Neural progenitor cell (in vitro differentiated cells): ENCODE data around the gene EPHX1. TPM values are rescaled to one million over a fixed set of nuclear protein-coding genes. Genes with fewer than 3 reads are reported as not detected.

Source experiments
- DNase-seq: peaks from one replicate; pipeline ENCODE4 v3.0.0-alpha.2; 2016; ENCODE audit warnings: low spot score
- H2AFZ ChIP-seq: fragments of 200-600 bp; sonication (generic); replicated peaks from 2 replicates; pipeline ENCODE4 v1.6.1; 2016; ENCODE audit warnings: antibody characterized with exemption
- H3F3A ChIP-seq: fragments of 200-600 bp; sonication (generic); 2 replicates; pipeline ENCODE4 v1.6.1; 2016; ENCODE audit warnings: antibody characterized with exemption, low read depth
- H3K27ac ChIP-seq: fragments of 200-600 bp; sonication (generic); 2 replicates; pipeline ENCODE4 v1.5.1; 2016; ENCODE audit warnings: mild to moderate bottlenecking
- H3K27me3 ChIP-seq: fragments of 200-600 bp; sonication (generic); 2 replicates; pipeline ENCODE4 v1.6.1; 2016; ENCODE audit warnings: mild to moderate bottlenecking, moderate library complexity
- H3K36me3 ChIP-seq: fragments of 200-600 bp; sonication (generic); 2 replicates; pipeline ENCODE4 v1.5.1; 2016
- H3K4me1 ChIP-seq: fragments of 200-600 bp; sonication (generic); 2 replicates; pipeline ENCODE4 v1.6.1; 2016; ENCODE audit warnings: mixed run types
- H3K4me2 ChIP-seq: fragments of 200-600 bp; sonication (generic); 2 replicates; pipeline ENCODE4 v1.6.1; 2016
- H3K4me3 ChIP-seq: fragments of 200-600 bp; sonication (generic); 2 replicates; pipeline ENCODE4 v1.5.1; 2016
- H3K79me2 ChIP-seq: fragments of 200-600 bp; sonication (generic); 2 replicates; pipeline ENCODE4 v1.6.1; 2016; ENCODE audit warnings: low read depth
- H3K9ac ChIP-seq: fragments of 200-600 bp; sonication (generic); 2 replicates; pipeline ENCODE4 v1.6.1; 2016
- H3K9me3 ChIP-seq: fragments of 200-600 bp; sonication (generic); 2 replicates; pipeline ENCODE4 v1.5.1; 2016; ENCODE audit warnings: low read depth
- H4K20me1 ChIP-seq: fragments of 200-600 bp; sonication (generic); 2 replicates; pipeline ENCODE4 v1.6.1; 2016; ENCODE audit warnings: low read depth
- H3K27ac Mint-ChIP-seq: 3 replicates; pipeline ENCODE4 v1.8.0; 2021; ENCODE audit warnings: mixed read lengths
- H3K27me3 Mint-ChIP-seq: 2 replicates; pipeline ENCODE4 v1.8.0; 2022; ENCODE audit warnings: low read depth, mild to moderate bottlenecking, inconsistent platforms, moderate library complexity, mixed read lengths; ENCODE audit not compliant: insufficient read depth
- H3K36me3 Mint-ChIP-seq: 3 replicates; pipeline ENCODE4 v1.8.0; 2021; ENCODE audit warnings: mixed read lengths
- H3K4me1 Mint-ChIP-seq: 3 replicates; pipeline ENCODE4 v1.8.0; 2021; ENCODE audit warnings: mixed read lengths
- H3K4me3 Mint-ChIP-seq: 3 replicates; pipeline ENCODE4 v1.8.0; 2021; ENCODE audit warnings: mild to moderate bottlenecking, moderate library complexity, mixed read lengths
- H3K9me3 Mint-ChIP-seq: 3 replicates; pipeline ENCODE4 v1.8.0; 2020; ENCODE audit warnings: mixed read lengths
- CTCF ChIP-seq: fragments of 200-600 bp; sonication (generic); IDR thresholded peaks from 2 replicates; pipeline ENCODE4 v1.5.1; 2017; ENCODE audit warnings: antibody characterized with exemption, mild to moderate bottlenecking
- EZH2 ChIP-seq: fragments of 200-600 bp; sonication (generic); IDR thresholded peaks from 2 replicates; pipeline ENCODE4 v1.6.1; 2017; ENCODE audit warnings: antibody characterized with exemption, mild to moderate bottlenecking, moderate library complexity
- EZH2phosphoT487 ChIP-seq: fragments of 200-600 bp; sonication (generic); IDR thresholded peaks from 2 replicates; pipeline ENCODE4 v1.6.1; 2017; ENCODE audit warnings: antibody characterized with exemption
- total RNA-seq: library from RNA; depleted of rRNA; stranded (reverse); fragments of >200 nt; gene quantifications from 2 replicates; pipeline ENCODE4 v1.2.3, GENCODE V29; 2015; ENCODE audit warnings: low replicate concordance

Gene EPHX1
- total RNA-seq, 1 donor from 2014 or later = 4.3 TPM

GRCh38 chr1:225840223-225840610, 30.3 kb downstream of the EPHX1 start:
- no peak overlapping the region for H3K27ac Mint-ChIP-seq
- no peaks in the 10 kb centered on the region for H3K9me3 Mint-ChIP-seq
- H3F3A ChIP-seq = no peaks in the 10 kb centered on the region
- peaks cover 11% of the 10 kb centered on the region for H3K36me3 Mint-ChIP-seq
- H4K20me1 ChIP-seq = no peaks in the 10 kb centered on the region
- H3K4me1 ChIP-seq = no peaks in the 10 kb centered on the region
- no peak overlapping the region for H2AFZ ChIP-seq
- H3K9ac ChIP-seq = no peak overlapping the region
- H3K4me1 Mint-ChIP-seq = peaks cover 4% of the 10 kb centered on the region
- H3K79me2 ChIP-seq = no peaks in the 10 kb centered on the region
- no peak overlapping the region for H3K4me3 ChIP-seq
- H3K27me3 Mint-ChIP-seq = peaks cover 2% of the 10 kb centered on the region
- H3K9me3 ChIP-seq = no peaks in the 10 kb centered on the region
- H3K27me3 ChIP-seq = no peaks in the 10 kb centered on the region
- no peak overlapping the region for H3K27ac ChIP-seq
- DNase-seq = no peak
- H3K36me3 ChIP-seq = no peaks in the 10 kb centered on the region
- TF ChIP-seq CTCF (no peak), EZH2phosphoT487 (no peak), EZH2 (no peak)
- H3K4me2 ChIP-seq = no peak overlapping the region
- no peak overlapping the region for H3K4me3 Mint-ChIP-seq

GRCh38 chr1:225840713-225841112, 30.8 kb downstream of the EPHX1 start:
- no peak for DNase-seq
- Mint-ChIP-seq H3K4me1 (peaks cover 4% of the 10 kb centered on the region), H3K9me3 (no peaks in the 10 kb centered on the region), H3K27ac (no peak overlapping the region), H3K4me3 (no peak overlapping the region), H3K27me3 (no peaks in the 10 kb centered on the region), H3K36me3 (peaks cover 11% of the 10 kb centered on the region)
- H3K4me3 ChIP-seq = no peak overlapping the region
- no peak overlapping the region for H3K27ac ChIP-seq
- H3K4me2 ChIP-seq = no peak overlapping the region
- TF ChIP-seq EZH2 (no peak), EZH2phosphoT487 (no peak), CTCF (no peak)
- no peaks in the 10 kb centered on the region for H3K36me3 ChIP-seq
- no peaks in the 10 kb centered on the region for H3F3A ChIP-seq
- H3K9ac ChIP-seq = no peak overlapping the region
- H3K4me1 ChIP-seq = no peaks in the 10 kb centered on the region
- H3K27me3 ChIP-seq = no peaks in the 10 kb centered on the region
- no peak overlapping the region for H2AFZ ChIP-seq
- H3K9me3 ChIP-seq = no peaks in the 10 kb centered on the region
- no peaks in the 10 kb centered on the region for H4K20me1 ChIP-seq
- no peaks in the 10 kb centered on the region for H3K79me2 ChIP-seq

DNA sequence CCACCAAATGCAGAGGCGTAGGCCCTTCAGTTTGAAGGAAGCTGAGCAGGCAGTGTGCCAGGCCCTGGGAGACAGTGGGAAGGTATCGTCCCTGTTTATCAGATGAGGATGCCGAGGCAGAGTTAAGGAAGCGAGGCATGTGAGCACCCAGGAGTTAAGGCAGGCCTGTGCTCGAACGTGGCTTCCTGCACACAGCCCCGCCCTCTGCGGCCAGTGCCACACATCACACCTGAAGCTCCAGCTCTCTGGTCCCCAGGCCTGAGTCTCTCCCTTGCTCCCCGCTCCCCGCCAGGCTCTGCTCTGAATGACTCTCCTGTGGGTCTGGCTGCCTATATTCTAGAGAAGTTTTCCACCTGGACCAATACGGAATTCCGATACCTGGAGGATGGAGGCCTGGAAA, 32.1 kb downstream of the EPHX1 start:
- Mint-ChIP-seq H3K9me3 (no peaks in the 10 kb centered on the region), H3K27ac (no peak overlapping the region), H3K4me1 (peaks cover 4% of the 10 kb centered on the region), H3K27me3 (no peaks in the 10 kb centered on the region), H3K4me3 (no peak overlapping the region), H3K36me3 (peaks cover 11% of the 10 kb centered on the region)
- DNase-seq = no peak
- H3K79me2 ChIP-seq = no peaks in the 10 kb centered on the region
- H3K36me3 ChIP-seq = no peaks in the 10 kb centered on the region
- no peaks in the 10 kb centered on the region for H4K20me1 ChIP-seq
- TF ChIP-seq EZH2 (no peak), CTCF (no peak), EZH2phosphoT487 (no peak)
- no peak overlapping the region for H3K4me3 ChIP-seq
- no peaks in the 10 kb centered on the region for H3K27me3 ChIP-seq
- H3K9me3 ChIP-seq = no peaks in the 10 kb centered on the region
- no peaks in the 10 kb centered on the region for H3K4me1 ChIP-seq
- H3K4me2 ChIP-seq = no peak overlapping the region
- H3K9ac ChIP-seq = no peak overlapping the region
- H3K27ac ChIP-seq = no peak overlapping the region
- no peaks in the 10 kb centered on the region for H3F3A ChIP-seq
- H2AFZ ChIP-seq = no peak overlapping the region
